PC-9 (cell line): ENCODE results near the gene FAM43B.

Experiments used
- EZH2 ChIP-seq: fragments of 200-600 bp; sonication (generic); IDR thresholded peaks from 2 replicates; pipeline ENCODE4 v1.8.0; 2017; ENCODE audit warnings: antibody characterized with exemption, low read depth
- TF ChIP-seq, protein P1 (sequence below): fragments of 200-600 bp; sonication (generic); conservative IDR thresholded peaks from 2 replicates; pipeline ENCODE4 v1.6.1; 2017; ENCODE audit warnings: mixed run types, antibody characterized with exemption, mild to moderate bottlenecking, moderate library complexity

- TF ChIP-seq, protein P1, sequence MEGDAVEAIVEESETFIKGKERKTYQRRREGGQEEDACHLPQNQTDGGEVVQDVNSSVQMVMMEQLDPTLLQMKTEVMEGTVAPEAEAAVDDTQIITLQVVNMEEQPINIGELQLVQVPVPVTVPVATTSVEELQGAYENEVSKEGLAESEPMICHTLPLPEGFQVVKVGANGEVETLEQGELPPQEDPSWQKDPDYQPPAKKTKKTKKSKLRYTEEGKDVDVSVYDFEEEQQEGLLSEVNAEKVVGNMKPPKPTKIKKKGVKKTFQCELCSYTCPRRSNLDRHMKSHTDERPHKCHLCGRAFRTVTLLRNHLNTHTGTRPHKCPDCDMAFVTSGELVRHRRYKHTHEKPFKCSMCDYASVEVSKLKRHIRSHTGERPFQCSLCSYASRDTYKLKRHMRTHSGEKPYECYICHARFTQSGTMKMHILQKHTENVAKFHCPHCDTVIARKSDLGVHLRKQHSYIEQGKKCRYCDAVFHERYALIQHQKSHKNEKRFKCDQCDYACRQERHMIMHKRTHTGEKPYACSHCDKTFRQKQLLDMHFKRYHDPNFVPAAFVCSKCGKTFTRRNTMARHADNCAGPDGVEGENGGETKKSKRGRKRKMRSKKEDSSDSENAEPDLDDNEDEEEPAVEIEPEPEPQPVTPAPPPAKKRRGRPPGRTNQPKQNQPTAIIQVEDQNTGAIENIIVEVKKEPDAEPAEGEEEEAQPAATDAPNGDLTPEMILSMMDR, result no peak
- no peak for TF ChIP-seq EZH2
Observed at GRCh38 chr1:20507564-20508410, 44.6 kb upstream of the FAM43B start, which contains the start of gene MUL1.
